Renal cortical epithelial cell (primary cell): ENCODE data around the gene TM6SF1. TPM values are rescaled to one million over a fixed set of nuclear protein-coding genes. Genes with fewer than 3 reads are reported as not detected.
"Not testable (repeated sequence)": the region's sequence is repeated elsewhere in the genome, so short reads cannot be mapped to it uniquely, and the experiment has no call there.

Experiments used
- DNase-seq: peaks from one replicate; pipeline ENCODE4 v3.0.0-alpha.2; 2011; ENCODE audit warnings: low read depth
- total RNA-seq: library from RNA; depleted of rRNA; stranded (reverse); fragments of >200 nt; gene quantifications from 2 replicates; pipeline ENCODE4 v1.2.3, GENCODE V29; 2014

TM6SF1 gene
- total RNA-seq: 0.52 TPM in 1 of 2 replicates, not detected in the other

DNA sequence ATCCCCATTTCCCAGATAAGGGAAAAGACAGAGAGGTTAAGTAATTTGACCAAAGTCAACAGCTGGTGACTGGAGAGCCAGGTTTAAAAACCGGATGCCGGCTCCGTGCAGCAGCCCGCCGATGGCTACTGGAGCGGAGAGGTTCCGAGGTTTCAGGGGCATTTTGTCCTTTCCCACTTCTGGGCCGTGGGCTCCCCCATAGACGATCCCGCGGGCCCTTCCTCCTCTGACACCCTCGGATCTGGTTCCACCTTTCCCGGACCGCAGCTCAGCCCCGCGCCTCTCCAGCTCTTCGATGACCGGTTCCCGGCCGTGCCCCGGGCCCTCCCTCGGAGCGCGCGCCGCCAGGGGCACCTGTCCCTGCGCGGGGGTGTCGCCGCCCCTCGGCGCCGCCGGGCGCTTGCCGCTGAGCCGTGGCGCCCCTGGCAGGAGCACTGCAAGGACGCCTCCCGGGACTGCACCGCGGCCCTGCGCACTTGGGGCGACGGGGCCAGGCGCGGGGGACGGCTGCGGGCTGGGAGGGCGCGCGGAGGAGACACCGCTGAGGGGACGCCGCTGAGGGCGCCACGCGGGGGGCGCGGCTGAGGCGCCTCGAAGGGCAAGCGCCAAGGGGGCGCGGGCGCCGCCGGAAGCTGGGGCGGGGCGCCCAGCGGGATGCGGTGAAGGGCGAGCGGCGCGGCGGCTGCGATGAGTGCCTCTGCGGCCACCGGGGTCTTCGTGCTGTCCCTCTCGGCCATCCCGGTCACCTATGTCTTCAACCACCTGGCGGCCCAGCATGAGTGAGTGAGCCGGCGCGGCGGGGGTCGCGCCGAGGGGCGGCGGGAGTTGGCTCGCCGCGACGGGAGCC lies at the start of gene TM6SF1:
TSS of gene TM6SF1 (plus strand) at position 652 of the 847 bp plus-strand sequence. CDS start at position 688, 36 bp downstream.
- DNase-seq: no peak

DNA sequence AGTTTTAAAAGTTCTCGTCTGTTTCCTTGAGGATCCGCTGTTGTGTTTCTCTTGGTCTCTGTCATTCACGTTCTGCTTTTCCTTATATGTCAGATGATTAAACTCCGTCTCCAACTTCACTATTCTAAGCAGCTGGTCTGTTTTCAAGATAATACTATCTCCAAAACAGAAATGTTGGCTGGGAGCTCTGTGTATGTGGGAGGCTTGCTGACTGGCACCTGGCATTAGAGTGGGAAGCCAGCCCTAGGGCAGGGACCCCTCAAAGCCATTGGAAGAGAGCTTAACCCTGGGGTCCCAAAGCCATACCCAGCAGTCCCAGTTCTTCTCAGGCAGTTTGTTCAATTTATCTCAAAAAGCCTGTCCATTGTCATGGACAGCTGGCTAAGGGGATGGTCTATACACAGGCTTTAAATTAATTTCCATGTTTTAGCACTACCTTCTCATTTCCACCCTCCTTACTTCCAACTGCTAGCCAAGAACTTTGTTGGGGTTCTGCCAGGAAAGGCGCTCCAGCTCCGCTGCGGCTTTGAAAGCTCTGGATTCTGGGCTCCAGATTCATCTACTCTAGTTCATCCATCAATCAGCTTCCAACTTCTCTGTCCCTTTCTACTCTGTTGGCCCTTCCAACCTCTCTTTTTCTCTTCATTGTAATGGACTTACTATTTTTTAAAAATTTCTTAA lies 49.6 kb upstream of the TM6SF1 start:
- DNase-seq: no peak

GRCh38 chr15:83061680-83062079 lies 45.8 kb upstream of the TM6SF1 start:
- DNase-seq: peak; percentile 37

DNA sequence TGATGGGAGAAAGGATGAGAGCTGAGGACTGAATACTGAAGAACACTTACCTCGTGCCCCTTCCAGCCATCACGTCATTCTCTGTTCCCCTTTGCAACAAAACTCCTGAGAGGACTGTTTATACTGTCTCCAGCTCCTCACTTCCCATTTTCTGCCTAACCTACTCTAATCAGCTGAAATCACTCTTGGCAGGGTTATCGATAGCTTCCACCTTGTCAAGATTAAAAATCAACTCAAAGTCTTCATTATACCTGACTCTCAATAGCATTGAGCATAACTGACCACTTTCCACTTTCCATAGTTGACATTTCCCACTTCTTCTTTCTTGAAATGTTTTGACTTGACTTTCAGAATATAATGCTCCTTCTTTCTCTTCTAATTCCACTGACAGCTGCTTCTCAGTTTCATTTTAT lies 44.7 kb upstream of the TM6SF1 start:
- DNase-seq: no peak

DNA sequence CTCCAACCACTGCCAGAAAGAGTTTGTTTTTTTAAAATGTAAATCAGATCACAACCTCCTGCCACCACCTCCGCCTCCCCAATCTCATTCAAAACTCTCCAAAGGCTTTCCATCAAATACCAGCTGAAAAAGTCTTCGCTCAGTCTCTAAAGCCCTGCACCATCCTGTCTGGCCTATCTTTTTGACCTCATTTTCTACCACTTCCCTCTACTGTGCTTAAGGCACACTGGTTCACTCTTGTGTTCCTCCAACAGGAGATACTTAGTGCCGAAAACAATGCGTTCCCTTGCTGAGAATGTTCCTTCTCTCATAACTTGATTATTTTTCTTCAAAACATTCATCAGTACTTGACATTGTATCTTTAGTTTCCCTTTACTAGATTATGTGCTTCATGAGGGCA lies 43.9 kb upstream of the TM6SF1 start:
- DNase-seq: no peak

GRCh38 chr15:83064859-83065258 lies 42.6 kb upstream of the TM6SF1 start:
- DNase-seq: no peak

GRCh38 chr15:83065431-83065830 lies 42.0 kb upstream of the TM6SF1 start:
- no peak for DNase-seq

GRCh38 chr15:83066034-83066733 lies 41.3 kb upstream of the TM6SF1 start:
- DNase-seq: no peak

- DNase-seq: peak; percentile 87
Measured at GRCh38 chr15:83066734-83067637, 40.5 kb upstream of the TM6SF1 start, which contains the start of gene BTBD1. TSS of gene BTBD1 (minus strand) at chr15:83067252. CDS start at chr15:83067151, 101 bp downstream.

DNA sequence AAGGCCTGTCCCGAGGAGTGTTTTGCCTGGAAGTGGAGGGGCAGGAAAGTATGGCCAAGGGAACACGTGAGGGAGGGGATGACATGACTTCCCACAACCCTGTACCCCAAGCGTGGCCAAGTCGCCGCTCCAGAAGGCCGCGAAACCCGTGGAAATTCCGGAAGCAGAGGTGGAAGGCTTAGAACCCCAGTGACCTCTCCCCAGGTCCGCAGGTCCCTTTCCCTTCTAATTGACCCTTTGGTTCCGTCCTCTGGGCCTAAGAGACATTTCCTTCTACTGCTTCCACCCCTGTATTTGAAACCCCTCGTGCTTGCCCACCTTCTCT lies 39.8 kb upstream of the TM6SF1 start:
- no peak for DNase-seq

- no peak for DNase-seq
Measured at GRCh38 chr15:83068054-83068453, 39.4 kb upstream of the TM6SF1 start.

- DNase-seq: not testable (repeated sequence)
Measured at GRCh38 chr15:83069211-83069642, 38.2 kb upstream of the TM6SF1 start.

GRCh38 chr15:83077491-83078230 lies 29.8 kb upstream of the TM6SF1 start:
- DNase-seq: no peak

- DNase-seq: no peak
Measured at GRCh38 chr15:83078712-83079111, 28.7 kb upstream of the TM6SF1 start.

DNA sequence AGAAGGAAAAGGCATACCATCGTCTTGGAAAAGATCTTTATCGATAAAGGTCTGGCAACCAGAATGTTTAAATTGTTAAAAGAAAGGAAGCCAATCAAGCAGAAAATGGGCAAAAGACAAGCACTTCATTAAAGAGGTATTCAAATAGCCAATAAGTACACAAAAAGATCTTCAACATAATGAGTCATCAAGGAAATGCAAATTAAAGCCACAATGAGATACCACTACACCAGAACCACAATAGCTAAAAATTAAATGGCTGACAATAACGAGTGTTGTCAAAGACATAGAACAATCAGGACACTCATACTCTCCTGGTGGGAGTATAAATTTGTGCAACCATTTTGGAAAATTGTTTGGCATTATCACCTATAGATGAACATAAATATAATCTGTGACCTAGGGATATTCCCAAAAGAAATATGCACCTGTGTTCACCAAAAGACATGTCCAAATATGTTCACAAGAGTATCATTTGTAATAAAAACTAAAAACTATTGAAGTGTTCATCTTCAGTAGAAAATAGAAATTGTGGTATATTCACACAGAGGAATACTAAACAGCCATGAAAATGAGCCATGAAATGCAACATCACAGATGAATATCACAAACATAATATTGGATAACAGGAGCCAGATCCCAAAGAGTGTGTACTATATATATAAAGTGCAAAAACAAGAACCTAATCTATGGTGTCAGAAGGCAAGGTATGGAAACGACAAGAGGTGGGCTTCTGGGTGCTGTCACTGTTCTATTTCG lies 26.0 kb upstream of the TM6SF1 start:
- DNase-seq: no peak

DNA sequence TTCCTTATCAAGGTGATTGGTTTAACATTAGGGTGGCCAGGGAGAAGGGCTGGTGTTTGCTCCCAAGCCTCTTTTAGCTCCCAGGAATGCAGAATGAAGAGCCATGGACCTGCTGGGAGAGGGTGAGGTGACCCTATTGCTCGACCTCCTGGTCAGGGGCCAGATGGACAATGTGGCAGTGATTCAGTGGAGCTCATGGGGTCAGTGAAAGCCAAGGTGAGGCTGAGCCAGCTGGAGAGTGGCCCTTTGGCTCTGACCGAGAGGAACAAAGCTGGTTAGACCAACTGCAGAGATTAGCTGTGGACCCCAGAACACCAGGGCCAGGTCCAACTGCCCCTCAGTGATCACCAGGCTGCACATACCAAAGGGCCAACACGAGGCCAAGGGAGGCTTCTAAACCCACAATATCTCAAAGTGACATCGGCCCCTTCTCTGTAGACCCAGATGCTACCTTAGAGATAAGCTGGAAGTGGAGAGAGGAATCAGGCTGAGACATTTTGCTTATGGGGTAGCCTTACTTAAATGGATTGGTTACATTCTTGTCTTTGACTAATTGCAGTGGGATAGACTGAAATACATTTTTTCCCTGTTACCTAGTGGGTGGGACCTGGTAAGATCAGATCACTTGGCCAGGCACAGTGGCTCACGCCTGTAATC lies 24.6 kb upstream of the TM6SF1 start:
- DNase-seq: no peak

GRCh38 chr15:83085461-83085860 lies 22.0 kb upstream of the TM6SF1 start:
- not testable (repeated sequence) for DNase-seq

DNA sequence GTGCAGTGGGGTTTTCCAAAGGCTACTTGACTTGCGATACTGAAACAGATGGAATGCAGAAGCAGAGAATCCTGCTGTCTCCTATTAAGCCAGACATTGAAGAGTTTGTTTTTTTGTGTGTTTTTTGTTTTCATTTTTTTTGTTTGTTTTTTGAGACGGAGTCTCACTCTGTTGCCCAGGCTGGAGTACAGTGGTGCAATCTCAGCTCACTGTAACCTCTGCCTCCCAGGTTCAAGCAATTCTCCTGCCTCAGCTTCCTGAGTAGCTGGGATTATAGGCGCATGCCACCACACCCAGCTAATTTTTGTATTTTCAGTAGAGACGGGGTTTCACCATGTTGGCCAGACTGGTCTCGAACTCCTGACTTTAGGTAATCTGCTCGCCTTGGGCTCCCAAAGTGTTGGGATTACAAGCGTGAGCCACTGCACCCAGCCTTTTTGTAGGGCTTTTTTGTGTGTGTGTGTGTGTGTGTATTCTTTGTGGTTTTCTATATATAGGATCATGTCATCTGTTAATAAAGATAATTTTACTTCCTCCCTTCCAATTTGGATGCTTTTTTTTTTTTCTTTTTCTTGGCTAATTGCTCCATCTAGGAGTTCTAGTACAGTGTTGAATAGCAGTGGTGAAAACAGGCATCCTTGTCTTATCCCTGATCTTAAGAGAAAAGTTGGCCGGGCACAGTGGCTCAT lies 21.4 kb upstream of the TM6SF1 start:
- DNase-seq: not testable (repeated sequence)

DNA sequence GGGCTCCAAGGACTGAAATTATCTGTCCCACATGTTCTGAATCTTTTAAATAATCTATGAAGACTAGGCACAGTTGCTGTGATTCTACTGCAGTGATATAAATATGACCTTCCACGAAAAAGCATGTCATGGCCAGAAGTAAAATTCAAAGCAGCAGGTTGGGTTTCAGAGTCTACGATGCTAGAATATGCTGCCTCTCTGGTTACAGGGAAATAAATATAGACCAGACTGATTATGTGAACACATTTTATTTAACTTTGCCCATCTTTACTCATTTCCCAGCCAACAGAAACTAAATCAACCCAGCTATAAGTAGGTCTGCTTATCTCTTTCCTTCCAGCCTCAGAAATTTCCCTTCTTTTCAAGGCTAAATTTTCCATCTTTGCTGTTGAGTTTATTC lies 19.9 kb upstream of the TM6SF1 start:
- DNase-seq: no peak
